ENCODE measurements around the gene NKX6-2.

NKX6-2 gene

DNA sequence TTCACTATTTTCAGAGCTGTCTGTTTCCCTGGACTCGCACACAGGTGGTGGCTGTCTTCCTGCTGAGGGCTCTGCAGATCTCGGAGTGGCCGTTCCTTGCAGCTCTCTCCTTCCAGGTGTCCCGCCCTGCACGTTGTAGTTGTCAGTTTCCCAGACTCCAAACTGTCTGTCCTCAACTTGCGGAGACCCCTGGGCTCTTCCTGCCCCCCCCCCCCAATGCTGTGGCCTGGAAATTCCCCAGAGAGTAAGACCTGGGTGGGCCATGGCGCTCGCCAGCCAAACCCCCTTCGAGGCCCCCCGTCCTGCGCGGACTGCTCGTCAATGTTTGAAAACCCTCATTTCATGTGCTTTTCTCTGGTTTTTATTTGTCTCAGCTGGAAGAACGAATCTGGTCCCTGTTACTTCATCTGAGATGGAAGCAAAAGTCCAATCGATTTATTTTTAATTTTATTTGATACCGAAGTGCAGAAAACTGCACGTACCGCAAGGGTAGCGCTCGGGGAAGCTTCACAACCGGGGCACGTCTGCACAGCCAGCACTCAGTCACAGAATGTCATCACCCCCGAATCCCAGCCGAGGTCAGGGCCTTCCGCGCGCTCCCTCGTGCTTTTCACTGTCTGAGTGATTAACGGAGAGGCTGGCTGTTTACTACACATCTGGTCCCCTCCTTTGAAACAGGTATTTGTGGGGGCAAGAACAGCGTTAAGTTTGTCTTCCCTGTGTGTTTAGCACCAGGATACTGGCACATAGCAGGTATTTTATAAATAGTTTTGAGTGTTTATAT lies 46.4 kb upstream of the NKX6-2 start:
- Histone ChIP-seq H3K4me3 (ENCODE audit: severe bottlenecking) (no peak overlapping the region), H3K27ac (ENCODE audit: poor library complexity, severe bottlenecking) (no peak overlapping the region), H3K36me3 (ENCODE audit: low read depth) (no peaks in the 10 kb centered on the region), H3K27me3 (ENCODE audit: insufficient read depth, poor library complexity, severe bottlenecking) (peaks cover 59% of the 10 kb centered on the region), H3K4me1 (ENCODE audit: insufficient read depth, poor library complexity, severe bottlenecking) (no peaks in the 10 kb centered on the region), H3K9me3 (ENCODE audit: severe bottlenecking) (no peaks in the 10 kb centered on the region)
- ATAC-seq (ENCODE audit: low read depth) (no peak), DNase-seq (ENCODE audit: low spot score) (no peak)
- TF ChIP-seq, protein P1, sequence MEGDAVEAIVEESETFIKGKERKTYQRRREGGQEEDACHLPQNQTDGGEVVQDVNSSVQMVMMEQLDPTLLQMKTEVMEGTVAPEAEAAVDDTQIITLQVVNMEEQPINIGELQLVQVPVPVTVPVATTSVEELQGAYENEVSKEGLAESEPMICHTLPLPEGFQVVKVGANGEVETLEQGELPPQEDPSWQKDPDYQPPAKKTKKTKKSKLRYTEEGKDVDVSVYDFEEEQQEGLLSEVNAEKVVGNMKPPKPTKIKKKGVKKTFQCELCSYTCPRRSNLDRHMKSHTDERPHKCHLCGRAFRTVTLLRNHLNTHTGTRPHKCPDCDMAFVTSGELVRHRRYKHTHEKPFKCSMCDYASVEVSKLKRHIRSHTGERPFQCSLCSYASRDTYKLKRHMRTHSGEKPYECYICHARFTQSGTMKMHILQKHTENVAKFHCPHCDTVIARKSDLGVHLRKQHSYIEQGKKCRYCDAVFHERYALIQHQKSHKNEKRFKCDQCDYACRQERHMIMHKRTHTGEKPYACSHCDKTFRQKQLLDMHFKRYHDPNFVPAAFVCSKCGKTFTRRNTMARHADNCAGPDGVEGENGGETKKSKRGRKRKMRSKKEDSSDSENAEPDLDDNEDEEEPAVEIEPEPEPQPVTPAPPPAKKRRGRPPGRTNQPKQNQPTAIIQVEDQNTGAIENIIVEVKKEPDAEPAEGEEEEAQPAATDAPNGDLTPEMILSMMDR (IDR thresholded peaks at IDR 0.05; ENCODE audit: poor library complexity, severe bottlenecking), result no peak

DNA sequence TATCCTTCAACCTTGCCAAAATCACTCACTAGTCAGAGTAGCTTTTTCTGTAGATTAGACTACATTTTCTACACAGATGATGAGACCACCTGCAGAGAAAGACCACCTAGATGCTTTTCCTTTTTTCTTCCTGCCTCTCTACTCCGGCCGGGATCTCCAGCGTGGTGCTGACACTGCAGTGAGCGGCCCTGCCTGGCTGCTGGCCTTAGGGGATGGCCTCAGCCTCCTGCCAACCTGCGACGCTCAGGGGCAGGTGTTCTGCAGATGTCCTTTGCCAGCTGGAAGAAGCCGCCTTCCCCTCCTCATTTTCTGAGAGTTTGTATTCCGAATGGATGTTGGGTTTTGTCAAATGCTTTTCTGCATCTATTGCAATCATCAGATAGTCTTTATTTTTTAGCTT lies 43.5 kb upstream of the NKX6-2 start:
- no peak for DNase-seq (ENCODE audit: low spot score)
- Histone ChIP-seq H3K4me1 (ENCODE audit: insufficient read depth, poor library complexity, severe bottlenecking) (no peaks in the 10 kb centered on the region), H3K4me3 (ENCODE audit: severe bottlenecking) (no peak overlapping the region), H3K27me3 (ENCODE audit: insufficient read depth, poor library complexity, severe bottlenecking) (peaks cover 56% of the 10 kb centered on the region), H3K9me3 (ENCODE audit: severe bottlenecking) (peaks cover 3% of the 10 kb centered on the region), H3K36me3 (ENCODE audit: low read depth) (no peaks in the 10 kb centered on the region), H3K27ac (ENCODE audit: poor library complexity, severe bottlenecking) (no peak overlapping the region)
- no peak for ATAC-seq (ENCODE audit: low read depth)
- TF ChIP-seq, protein P1 (IDR thresholded peaks at IDR 0.05; ENCODE audit: poor library complexity, severe bottlenecking), result no peak

- peaks cover 3% of the 10 kb centered on the region for H3K9me3 ChIP-seq (ENCODE audit: severe bottlenecking)
- TF ChIP-seq, protein P1 (IDR thresholded peaks at IDR 0.05; ENCODE audit: poor library complexity, severe bottlenecking), result no peak
- no peak for ATAC-seq (ENCODE audit: low read depth)
- H3K4me3 ChIP-seq (ENCODE audit: severe bottlenecking), result no peak overlapping the region
- no peaks in the 10 kb centered on the region for H3K4me1 ChIP-seq (ENCODE audit: insufficient read depth, poor library complexity, severe bottlenecking)
- H3K27me3 ChIP-seq (ENCODE audit: insufficient read depth, poor library complexity, severe bottlenecking), result peaks cover 49% of the 10 kb centered on the region
- H3K27ac ChIP-seq (ENCODE audit: poor library complexity, severe bottlenecking), result no peak overlapping the region
- H3K36me3 ChIP-seq (ENCODE audit: low read depth), result no peaks in the 10 kb centered on the region
- DNase-seq (ENCODE audit: low spot score), result no peak
Observed at GRCh38 chr10:132828681-132829080, 42.7 kb upstream of the NKX6-2 start.

GRCh38 chr10:132827861-132828539 lies 42.1 kb upstream of the NKX6-2 start:
- DNase-seq (ENCODE audit: low spot score) (no peak), ATAC-seq (ENCODE audit: low read depth) (no peak)
- Histone ChIP-seq H3K9me3 (ENCODE audit: severe bottlenecking) (peaks cover 3% of the 10 kb centered on the region), H3K4me1 (ENCODE audit: insufficient read depth, poor library complexity, severe bottlenecking) (no peaks in the 10 kb centered on the region), H3K4me3 (ENCODE audit: severe bottlenecking) (no peak overlapping the region), H3K27me3 (ENCODE audit: insufficient read depth, poor library complexity, severe bottlenecking) (peaks cover 42% of the 10 kb centered on the region), H3K27ac (ENCODE audit: poor library complexity, severe bottlenecking) (no peak overlapping the region), H3K36me3 (ENCODE audit: low read depth) (no peaks in the 10 kb centered on the region)
- TF ChIP-seq, protein P1 (IDR thresholded peaks at IDR 0.05; ENCODE audit: poor library complexity, severe bottlenecking), result no peak

DNA sequence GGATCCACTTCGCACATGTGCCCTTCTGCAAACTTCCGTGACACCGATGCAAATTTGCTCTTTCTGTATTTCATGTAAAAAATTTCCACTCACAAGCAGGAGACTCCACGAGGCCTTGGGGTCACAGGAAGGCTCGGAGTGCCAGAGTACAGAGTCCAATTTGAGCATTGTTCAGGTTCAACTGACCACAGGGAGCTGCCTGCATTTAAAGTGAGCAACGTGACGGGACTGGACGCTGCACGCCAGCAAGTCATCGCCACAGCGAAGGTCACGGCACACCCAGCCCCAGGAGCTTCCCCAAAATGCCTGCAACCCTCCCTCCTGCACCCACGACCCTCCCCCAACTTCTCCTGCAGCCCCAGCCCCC lies 41.5 kb upstream of the NKX6-2 start:
- Histone ChIP-seq H3K27ac (ENCODE audit: poor library complexity, severe bottlenecking) (no peak overlapping the region), H3K9me3 (ENCODE audit: severe bottlenecking) (peaks cover 3% of the 10 kb centered on the region), H3K4me3 (ENCODE audit: severe bottlenecking) (no peak overlapping the region), H3K4me1 (ENCODE audit: insufficient read depth, poor library complexity, severe bottlenecking) (no peaks in the 10 kb centered on the region), H3K27me3 (ENCODE audit: insufficient read depth, poor library complexity, severe bottlenecking) (peaks cover 36% of the 10 kb centered on the region), H3K36me3 (ENCODE audit: low read depth) (no peaks in the 10 kb centered on the region)
- DNase-seq (ENCODE audit: low spot score) (no peak), ATAC-seq (ENCODE audit: low read depth) (no peak)
- TF ChIP-seq, protein P1 (IDR thresholded peaks at IDR 0.05; ENCODE audit: poor library complexity, severe bottlenecking), result no peak
